Ishikawa (cell line): Measurements from ENCODE around the gene SBF2.

Source experiments
- CREB1 ChIP-seq: IDR thresholded peaks from 2 replicates; pipeline ENCODE4 v1.6.1; 2012; ENCODE audit warnings: low read depth
- EGR1 ChIP-seq: IDR thresholded peaks from 2 replicates; pipeline ENCODE4 v1.6.1; 2012
- EP300 ChIP-seq: IDR thresholded peaks from 2 replicates; pipeline ENCODE4 v1.6.1; 2012; ENCODE audit warnings: borderline replicate concordance
- RAD21 ChIP-seq: IDR thresholded peaks from 2 replicates; pipeline ENCODE4 v1.6.1; 2012; ENCODE audit warnings: low read depth
- TAF1 ChIP-seq: IDR thresholded peaks from 2 replicates; pipeline ENCODE4 v1.6.1; 2012; ENCODE audit warnings: low read depth, mild to moderate bottlenecking
- TCF12 ChIP-seq: IDR thresholded peaks from 2 replicates; pipeline ENCODE4 v1.6.1; 2012; ENCODE audit warnings: low read depth
- TEAD4 ChIP-seq: IDR thresholded peaks from 2 replicates; pipeline ENCODE4 v1.6.1; 2012
- YY1 ChIP-seq: IDR thresholded peaks from 2 replicates; pipeline ENCODE4 v1.6.1; 2012; ENCODE audit warnings: low read depth
- ZBTB7A ChIP-seq: IDR thresholded peaks from 2 replicates; pipeline ENCODE4 v1.6.1; 2012; ENCODE audit warnings: low read depth
- TF ChIP-seq, protein P1 (sequence below): IDR thresholded peaks from 2 replicates; pipeline ENCODE4 v1.6.1; 2012; ENCODE audit warnings: low read depth, mild to moderate bottlenecking
- TF ChIP-seq, protein P2 (sequence below): IDR thresholded peaks from 2 replicates; pipeline ENCODE4 v1.6.1; 2012

DNA sequence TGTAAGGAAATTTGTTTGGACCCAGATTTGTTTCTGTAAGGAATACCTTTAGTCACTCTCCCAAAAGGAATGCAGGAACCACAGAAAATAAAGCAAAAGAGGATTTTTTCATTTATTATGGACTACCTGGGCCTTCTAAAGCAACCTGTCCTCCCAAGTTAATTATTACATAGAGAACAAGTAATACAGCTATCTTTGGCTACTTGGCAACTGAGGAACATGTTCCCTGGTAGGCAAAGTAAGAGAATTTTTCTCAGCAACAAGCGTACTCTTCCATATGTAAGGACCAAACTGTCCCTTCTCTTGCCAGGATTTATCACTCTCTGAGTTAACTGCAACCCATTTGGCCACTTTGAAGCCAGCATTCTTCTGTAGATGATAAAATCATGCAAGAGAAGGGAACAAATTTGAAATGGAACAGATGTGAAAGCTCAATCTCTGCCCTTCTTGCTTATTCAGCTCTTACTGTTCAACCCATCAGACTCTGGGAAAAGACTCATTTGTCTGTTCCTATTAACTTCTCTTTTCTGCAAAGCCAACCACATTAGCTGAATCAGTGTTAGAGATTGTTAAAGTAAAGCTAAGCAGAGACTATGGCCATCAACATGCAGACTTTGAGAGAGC is 440.0 kb downstream of the SBF2 start:
- TF ChIP-seq EP300 (no peak), YY1 (no peak), TCF12 (no peak), ZBTB7A (no peak), TAF1 (no peak), CREB1 (no peak), TEAD4 (no peak), RAD21 (no peak), EGR1 (no peak)
- TF ChIP-seq, protein P1, sequence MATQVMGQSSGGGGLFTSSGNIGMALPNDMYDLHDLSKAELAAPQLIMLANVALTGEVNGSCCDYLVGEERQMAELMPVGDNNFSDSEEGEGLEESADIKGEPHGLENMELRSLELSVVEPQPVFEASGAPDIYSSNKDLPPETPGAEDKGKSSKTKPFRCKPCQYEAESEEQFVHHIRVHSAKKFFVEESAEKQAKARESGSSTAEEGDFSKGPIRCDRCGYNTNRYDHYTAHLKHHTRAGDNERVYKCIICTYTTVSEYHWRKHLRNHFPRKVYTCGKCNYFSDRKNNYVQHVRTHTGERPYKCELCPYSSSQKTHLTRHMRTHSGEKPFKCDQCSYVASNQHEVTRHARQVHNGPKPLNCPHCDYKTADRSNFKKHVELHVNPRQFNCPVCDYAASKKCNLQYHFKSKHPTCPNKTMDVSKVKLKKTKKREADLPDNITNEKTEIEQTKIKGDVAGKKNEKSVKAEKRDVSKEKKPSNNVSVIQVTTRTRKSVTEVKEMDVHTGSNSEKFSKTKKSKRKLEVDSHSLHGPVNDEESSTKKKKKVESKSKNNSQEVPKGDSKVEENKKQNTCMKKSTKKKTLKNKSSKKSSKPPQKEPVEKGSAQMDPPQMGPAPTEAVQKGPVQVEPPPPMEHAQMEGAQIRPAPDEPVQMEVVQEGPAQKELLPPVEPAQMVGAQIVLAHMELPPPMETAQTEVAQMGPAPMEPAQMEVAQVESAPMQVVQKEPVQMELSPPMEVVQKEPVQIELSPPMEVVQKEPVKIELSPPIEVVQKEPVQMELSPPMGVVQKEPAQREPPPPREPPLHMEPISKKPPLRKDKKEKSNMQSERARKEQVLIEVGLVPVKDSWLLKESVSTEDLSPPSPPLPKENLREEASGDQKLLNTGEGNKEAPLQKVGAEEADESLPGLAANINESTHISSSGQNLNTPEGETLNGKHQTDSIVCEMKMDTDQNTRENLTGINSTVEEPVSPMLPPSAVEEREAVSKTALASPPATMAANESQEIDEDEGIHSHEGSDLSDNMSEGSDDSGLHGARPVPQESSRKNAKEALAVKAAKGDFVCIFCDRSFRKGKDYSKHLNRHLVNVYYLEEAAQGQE: no peak
- TF ChIP-seq, protein P2, sequence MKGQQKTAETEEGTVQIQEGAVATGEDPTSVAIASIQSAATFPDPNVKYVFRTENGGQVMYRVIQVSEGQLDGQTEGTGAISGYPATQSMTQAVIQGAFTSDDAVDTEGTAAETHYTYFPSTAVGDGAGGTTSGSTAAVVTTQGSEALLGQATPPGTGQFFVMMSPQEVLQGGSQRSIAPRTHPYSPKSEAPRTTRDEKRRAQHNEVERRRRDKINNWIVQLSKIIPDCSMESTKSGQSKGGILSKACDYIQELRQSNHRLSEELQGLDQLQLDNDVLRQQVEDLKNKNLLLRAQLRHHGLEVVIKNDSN: no peak
